Hindlimb muscle (tissue), 1 donor: ENCODE data around the gene LRRC8C. TPM values are rescaled to one million over a fixed set of nuclear protein-coding genes. Genes with fewer than 3 reads are reported as not detected.
"Not testable (repeated sequence)": the region's sequence is repeated elsewhere in the genome, so short reads cannot be mapped to it uniquely, and the experiment has no call there.

Experiments
- DNase-seq: peaks from one replicate; pipeline ENCODE4 v3.0.0-alpha.2; 2013
- polyA plus RNA-seq: library from polyadenylated mRNA; unstranded; fragments of 120-200 nt; gene quantifications from one replicate; pipeline ENCODE4 v1.2.1, GENCODE V29; 2013; ENCODE audit not compliant: insufficient read length

Gene LRRC8C
- polyA plus RNA-seq, 1 donor: 6.5 TPM

DNA sequence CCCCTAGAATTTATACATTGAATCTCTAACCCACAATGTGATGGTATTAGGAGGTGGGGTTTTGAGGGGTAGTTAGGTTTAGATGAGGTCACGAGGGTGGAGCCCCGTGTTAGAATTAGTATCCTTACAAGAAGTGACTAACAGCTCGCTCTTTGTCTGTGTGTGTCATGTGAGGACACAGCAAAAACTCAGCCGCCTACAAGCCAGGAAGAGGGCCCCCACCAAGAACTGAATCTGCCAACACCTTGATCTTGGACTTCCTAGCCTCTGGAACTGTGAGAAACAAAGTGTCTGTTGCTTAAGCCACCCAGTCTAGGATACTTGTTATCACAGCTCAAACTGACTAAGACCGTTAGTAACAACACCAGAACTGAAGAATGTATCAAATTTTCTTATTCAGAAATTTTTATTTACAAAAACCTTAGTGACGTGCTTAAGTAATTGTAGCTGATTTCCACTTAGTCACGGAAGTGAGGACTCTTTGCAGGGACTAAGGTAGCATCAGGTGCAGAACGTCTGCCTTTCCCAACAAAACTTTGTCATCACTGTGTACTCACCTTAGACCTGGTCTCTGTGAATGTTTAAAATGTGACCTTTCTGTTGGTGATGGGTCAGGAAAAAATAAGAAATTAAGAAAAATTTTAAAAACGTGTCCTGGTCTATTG lies 24.5 kb upstream of the LRRC8C start:
- no peak for DNase-seq

DNA sequence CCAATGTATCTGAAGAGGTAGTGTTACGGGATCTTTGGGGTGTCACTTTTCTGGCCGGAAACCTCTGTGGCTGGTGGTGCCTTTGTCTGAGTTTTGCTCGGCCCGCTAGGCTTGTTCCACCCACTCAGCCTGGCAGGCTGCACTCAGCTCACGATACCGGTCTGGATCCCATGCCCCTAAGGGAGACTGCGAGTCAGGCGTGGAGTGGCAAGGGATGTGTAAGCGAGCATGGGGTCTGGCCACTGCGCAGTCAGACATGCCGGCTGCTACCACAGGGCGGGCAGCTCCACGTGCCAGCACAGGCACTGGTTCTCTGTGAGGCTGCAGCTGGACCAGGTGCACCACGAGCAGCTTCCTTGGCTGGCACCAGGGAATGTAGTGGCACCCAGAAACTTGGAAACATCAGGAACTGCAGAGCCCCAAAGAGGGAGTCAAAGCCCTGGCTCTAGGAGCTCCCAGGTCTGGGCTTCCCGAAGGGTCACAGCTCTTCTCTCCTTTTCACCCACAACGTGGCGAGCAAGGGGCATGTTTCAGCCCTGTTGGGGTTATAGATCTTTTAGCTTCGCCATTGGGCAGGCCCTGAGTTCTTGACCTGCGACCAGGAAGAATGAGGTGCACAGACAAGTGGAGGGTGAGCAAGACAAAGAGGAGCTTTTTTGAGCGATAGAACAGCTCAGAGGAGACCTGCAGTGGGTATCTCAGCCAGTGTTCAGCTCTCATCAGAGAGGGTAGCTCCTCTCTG lies 23.8 kb upstream of the LRRC8C start:
- no peak for DNase-seq

DNA sequence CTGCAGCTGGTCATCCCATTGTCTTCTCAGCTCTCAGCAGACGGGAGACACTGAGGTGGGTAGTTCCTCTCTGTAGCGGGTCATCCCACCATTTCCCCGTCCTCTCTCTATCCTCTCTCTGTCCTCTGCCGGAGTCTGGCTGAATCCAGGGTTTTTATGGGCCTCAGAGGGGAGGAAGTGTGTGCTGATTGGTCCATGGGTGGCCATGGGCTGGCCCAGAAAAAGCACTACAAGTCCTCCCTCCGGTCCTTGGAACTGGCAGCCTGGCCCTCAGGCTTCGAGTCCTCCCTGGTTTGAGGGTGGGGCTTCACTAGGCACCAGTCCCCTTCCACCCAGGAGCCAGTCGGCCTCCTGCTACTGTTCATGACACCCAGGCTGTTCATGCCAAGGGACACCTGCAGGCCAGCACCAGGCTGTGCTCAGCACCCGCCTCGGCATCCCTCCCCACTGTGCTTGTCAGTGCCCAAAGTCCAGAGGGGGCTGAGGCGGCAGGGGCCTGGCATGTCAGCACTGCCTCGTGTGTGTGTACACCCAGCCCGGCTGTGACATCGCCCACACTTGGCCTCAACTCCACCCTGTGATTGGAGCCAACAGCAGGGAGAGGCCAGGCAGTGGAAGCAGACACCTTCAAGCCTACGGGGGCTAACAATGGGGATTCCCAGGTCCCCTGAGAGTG lies 23.0 kb upstream of the LRRC8C start:
- DNase-seq: no peak

DNA sequence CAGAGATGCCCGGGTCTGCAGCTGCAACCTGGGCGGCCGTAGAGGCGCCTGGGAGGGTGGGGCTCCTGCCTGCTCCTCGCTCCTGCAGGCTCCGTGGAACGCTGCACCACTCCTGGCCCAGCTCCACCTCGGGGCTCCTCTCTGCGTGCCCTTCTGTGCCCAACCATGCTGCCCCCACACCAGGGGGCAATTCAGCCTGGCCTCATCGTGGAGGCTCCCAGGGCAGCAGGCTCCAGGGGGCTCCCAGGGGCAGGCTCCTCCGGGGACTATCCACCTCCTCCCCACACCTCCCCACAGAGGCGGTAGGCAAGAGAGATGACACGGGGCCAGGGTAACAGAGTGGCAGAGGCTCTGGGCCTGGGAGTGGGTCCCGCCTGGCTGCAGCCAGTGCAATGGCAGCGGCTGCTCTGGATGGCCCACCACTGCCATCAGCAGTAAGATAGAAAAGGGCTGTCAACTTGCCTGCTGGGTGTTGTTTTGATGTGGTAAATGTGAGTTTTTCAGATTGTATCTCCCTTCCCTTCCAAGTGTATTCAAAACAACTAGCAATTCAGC lies 22.4 kb upstream of the LRRC8C start:
- DNase-seq: no peak

DNA sequence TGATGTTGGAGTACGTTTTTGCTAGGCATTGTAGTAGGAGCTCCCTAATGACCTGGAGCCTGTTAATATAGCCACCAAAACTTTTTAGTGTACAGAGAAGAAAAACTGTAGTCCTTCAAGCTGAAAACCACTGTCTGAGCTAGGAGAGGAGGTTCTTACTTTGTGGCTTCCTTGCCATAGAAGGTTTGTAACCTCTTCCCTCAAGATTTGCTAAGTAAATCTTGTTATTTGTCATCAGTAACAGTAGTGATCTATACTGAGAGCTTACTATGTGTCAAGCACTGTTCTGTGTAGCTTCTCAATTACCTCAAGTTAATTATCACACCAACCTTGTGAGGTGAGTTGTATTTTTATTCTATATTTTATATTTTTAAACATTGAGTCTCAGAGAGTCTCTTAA lies 21.2 kb upstream of the LRRC8C start:
- no peak for DNase-seq

DNA sequence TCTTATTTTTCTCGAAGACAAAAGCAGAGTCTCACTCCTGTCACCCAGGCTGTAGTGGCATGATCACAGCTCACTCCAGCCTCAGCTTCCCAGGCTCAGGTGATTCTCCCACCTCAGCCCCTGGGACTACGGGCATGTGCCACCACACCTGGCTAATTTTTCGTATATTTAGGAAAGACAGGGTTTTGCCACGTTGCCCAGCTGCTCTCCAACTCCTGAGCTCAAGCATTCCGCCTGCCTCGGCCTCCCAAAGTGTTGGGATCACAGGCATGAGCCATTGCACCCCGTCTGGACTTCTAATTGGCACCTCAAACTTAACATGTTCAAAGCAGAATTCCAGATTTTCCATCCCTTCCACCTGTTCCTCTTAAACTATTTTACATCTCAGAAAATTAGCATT lies 19.0 kb upstream of the LRRC8C start:
- no peak for DNase-seq

DNA sequence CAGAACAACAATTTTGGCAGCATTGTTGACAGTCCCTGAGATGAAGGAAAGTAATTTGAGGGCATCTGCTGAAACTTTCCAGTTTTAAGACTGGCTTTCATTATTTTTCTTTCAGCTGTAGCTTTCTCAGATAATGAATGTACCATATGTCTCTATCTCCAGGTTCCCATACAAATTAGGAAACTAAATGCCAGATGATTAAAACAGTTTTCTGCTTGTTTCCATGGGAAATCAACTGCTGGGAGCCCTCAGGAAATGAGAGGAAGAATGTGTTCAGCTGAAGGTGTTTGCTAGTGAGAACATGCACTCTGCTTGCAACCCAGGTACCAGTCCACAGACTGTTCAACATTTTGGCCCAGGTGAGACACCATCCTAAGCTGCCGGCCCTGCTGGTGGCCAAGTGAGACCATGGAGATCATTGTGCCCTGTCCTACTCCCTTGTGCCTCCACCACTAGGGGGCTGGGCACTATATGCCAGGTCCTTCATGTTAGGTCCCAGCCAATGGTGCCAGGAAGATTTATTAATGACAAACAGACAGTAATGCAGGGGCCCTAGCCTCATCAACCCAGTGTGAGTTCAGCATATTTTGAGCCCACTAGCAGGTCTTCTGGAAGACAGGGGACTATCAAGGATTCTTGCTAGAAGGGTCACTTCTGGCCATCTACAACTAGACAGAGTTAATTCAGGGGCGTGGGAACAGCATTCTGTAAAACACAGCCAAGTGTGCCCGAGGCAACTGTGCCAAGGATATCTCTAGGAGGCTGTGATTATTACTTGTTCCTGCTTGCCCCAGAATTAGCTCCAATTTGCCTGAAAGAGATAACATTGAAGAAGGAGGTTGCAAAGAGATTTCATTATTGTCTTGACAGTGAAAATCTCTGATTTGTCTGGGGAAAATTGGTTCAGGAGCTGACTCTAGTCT lies 17.0 kb upstream of the LRRC8C start:
- peak; percentile 36 for DNase-seq

DNA sequence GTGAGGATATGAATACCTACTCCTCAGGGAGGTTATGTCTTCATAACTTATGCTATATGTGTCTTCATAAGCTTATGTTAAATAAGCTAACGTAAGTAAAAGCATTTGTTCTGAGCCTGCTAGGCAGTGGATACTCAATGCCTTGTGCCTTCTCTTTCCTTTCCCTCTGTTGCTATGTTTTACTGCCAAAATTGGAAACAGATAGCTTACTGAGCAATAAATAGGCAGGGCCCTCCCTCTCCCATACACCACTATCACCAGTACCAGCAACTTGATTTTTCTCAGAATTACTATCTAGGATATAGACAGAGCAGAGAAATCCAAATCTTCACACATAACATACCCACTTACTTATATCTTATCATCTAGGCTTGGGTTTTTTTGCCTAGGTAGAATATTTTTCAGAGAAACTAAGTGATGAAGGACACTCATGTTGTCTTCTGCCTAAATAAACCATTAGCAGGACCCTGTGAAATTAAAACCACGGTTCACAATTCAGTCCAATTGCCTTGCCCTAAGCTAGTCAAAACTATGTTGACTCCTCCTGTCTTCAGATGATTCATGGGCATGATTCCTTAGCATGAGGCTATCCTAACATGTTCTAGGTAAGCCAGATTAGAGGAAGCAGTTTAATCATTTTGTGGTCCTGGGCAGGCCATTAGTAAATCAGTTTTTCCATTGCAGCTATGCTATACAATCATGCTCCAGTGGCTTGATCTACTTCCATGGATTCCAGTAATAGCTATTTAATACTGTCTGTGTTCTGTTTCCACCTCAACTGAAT lies 15.9 kb upstream of the LRRC8C start:
- DNase-seq: no peak

DNA sequence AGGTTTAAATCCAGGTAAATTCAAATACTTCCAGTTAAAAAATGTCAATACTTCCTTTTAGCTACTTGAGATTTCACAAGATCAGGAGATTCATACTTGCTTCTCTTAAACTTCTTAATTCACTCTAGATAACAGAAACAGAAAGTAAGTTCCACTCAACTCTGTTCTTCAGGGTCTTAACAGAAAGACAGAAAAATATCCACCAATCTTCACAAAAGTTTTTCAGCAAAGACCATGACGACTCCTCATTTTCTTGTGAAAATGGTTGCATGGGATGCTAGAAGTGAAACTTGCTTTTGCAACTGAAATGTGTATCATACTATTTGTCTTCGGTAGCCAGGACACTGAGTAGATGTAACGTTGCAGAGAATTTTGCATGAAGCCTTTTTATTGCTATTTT lies 12.3 kb upstream of the LRRC8C start:
- DNase-seq: no peak

DNA sequence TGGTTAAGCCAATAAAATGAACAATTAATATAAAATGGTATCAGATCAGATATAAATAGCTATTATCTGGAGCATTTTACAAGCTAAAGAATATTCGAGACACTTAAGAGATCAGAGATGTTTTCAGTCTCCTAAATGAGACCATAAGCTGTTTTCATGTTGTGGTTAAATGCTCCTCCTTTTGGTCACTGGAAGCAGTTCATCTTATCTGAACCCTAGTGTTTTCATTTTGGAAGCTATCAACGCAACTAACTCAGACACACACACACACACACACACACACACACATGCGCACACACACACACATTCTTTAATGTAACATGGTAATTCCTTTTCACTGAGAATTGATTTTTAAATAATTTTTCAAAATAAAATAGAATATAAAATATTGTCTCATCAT lies 10.0 kb upstream of the LRRC8C start:
- no peak for DNase-seq

DNA sequence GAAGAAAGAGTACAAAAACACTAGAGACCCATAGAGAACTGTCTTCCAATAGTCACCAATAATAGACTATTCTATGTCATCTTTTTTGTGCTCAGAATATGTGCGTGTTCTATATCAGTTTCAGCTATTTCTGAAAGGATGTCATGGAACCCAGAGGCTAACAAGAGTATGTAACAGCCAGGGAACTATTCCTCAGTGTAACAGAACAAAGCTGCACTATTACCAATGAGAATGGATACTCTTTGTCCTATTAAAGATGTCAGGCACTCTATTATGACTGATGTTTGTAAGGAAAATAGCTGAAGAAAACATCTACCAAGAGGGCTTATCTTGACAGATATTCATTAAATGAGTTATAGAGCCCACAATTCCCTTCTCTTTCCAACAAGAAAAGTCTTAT lies 8.6 kb upstream of the LRRC8C start:
- no peak for DNase-seq

DNA sequence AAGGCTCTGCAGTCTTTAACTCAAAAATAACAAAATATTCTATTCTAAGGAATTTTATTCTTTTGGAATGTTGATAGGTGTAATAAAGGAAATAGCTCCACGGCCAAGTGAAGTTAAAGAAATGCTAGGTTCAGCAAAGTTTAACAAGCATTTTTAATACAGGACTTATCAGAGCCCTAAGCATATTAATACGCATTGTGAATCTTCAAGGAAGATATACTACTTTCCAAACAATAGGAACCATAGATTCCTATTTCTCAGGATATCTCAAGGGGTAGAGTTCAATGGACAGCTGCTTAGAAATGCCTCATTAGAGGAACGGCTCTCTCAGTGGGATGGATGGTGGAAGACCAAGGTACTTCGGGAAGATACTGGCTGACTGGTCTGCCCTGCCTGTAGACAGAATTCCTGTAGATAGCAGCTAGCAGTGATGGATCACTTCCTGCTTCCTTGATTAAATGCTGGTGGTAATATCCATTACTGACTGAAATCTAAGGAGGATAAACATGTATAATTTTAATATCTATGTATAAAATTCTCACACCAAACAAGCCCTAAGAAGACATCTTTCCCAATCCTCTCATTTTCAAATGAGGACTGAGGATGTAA lies 8.1 kb upstream of the LRRC8C start:
- DNase-seq: no peak

DNA sequence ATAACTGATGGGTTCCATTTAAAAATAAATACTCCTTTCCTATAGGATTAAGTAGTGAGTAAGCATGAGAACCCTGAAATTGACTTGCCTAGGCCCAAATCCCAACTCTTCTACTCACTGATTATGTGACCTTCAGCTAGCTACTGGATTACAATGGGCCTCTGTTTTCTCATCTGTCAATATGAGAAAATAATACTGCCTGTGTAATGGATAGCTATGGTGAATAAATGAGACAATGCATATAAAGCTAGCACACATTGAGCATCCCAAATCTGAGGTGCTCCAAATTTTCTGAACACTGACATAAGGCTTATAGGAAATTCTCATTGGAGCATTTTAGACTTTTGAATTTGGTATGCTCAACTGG lies 5.3 kb upstream of the LRRC8C start:
- no peak for DNase-seq

DNA sequence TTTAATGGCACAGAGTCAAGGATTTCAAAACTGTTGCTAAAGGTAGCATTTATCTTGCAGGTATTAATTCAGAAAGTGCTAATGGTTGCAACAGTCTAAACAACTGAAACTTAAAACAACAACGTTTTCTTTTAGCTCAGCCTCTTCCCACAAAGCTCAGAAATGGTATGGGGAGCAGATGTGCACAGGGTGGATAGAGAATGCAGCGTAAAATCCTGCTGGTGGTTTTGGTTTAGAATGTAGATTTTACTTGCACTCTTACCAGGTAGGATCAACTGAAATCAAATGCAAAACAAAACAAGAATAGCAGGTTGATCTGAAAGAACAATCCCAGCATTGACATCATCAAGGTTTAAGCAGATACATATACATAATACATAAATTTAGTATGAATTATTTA lies 3.8 kb upstream of the LRRC8C start:
- DNase-seq: no peak

DNA sequence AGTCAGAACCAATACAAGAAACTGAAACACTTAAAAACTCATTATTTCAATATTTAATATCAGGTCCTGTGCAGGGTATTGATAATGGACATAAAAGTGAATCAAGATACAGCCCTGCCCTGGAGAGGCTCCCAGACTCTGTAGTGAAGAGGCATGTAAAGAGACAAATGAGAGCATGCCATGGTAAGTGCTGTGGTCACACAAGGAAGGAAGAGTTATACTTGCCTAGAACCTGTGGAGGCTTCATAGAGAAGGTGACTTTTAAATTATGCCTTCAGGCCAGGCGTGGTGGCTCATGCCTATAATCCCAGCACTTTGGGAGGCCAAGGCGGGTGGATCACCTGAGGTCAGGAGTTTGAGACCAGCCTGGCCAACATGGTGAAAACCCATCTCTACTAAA lies 3.3 kb upstream of the LRRC8C start:
- DNase-seq: not testable (repeated sequence)

DNA sequence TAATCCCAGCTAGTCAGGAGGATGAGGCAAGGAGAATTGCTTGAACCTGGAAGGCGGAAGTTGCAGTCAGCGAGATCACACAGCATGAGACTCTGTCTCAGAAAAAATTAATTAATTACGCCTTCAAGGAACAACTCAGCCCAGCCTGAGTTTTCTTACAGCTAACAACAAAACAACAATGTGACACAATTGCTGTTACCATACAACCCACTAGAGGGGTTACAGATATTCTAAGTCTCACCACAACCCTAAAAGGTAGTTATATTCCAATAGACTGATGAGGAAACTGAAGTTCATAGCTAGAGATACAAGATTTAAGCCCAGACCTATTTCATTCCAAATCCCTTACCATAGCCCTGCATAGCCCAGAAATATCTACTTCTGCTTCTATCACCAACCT lies 2.9 kb upstream of the LRRC8C start:
- DNase-seq: no peak

DNA sequence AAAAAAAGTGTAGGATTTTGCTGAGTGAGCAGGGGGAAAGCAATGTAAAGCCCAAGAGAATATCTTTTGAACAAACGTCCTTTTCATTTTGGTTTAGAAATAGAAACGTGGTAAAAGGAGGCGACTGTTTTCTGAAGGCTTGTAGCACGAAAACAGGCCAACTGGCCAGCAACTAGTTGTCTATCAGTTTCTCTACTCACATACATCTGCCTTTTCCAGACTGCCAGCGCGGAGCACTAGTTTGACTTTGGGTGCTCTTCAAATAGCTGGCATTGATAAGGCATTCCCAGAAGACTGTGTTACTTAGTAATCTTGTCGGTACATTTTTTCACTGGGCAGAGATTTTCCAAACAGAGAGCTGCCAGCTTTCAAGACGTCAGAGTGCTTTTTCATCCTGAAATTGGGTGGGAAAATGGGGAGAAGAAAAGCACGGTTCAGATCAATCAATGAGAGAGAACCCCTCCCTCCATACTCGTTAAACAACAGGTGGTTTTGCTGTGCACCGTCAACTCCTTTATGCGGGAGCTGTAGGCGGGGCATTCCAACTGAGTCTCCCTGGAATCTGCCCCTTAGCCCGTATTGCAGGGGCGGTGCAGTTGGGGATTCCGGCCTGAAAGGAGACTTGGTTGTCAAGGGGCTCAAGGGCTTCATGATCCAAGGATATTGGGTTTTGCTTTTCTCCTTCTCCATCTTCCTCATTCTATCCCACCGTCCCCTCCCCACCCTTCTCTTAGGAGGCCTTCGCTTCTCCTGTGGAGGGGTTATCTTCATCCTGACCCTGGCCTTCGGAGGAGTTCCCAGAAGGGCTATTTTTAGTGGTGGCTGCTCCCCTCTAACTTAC lies 884 bp upstream of the LRRC8C start:
- peak; percentile 16 for DNase-seq

DNA sequence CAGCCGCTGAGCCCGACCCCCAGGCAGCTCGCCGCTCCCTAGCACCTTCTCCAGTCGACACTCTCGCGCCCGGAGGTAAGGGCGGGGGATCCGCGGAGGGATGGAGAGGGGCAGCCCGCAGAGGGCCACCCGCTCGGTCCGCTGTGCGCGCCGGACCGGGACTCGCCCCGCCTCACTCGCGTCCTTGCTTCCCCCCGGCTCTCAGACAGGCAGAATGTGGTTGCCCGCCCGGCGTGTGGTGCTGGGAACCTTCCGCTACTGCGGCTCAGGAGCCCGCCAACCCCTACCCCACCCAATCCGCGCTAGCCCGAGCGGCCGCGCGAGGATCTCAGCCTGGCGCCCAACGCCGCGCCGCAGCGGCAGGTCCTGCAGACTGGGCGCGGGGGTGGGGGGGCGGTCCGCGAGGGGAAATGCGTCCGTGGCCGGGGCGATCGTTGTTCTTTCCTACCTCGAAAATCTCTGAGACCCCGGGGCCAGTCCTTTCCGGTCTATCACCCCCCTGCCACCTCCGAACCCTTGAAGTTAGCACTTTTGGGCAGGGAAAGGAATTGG lies 404 bp downstream of the LRRC8C start:
- peak; percentile 62 for DNase-seq

DNA sequence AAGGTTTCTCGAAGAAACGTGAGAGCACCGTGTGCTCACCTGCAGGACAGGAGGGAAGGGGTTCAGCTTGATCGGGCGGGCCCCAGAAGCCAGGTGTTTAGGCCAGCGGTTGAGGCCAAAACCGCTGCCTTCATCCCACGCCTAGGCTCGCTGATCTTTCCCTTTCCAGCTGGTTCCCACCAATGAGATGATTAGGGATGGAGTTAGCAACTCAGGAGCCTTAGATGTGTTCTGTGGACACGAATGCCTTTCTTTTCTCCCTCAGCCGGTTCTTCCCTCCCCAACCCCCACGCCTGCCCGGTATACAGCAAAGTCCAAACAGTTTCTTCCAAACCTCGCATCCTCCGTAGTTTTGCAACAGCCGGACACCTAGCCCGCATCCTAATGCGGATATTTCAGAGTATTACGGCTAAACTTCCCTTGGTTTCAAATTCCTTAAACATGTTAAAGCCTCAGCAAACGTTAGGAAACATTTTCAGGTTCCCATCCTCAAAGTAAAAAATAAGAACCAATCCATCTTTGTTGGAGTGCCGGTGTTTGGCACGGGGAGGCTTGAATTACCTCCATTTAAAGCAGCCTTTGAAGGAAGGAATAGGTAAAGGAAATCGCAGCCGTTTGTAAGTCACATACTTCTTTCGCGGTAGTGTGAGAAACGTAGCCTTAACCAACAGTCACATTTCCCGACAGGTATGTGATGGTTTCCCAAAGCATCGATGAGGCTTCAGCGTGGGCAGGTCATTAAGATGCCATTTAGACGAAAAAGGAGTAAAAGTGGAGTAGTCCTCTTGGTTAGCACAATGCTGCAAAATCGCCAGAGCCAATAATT lies 1.1 kb downstream of the LRRC8C start:
- DNase-seq: peak; percentile 32
